Breast epithelium (tissue), 4 donors: ENCODE data around the gene PLAC1. TPM values are rescaled to one million over a fixed set of nuclear protein-coding genes. Genes with fewer than 3 reads are reported as not detected.

ENCODE experiments used
- DNase-seq, 2 donors: peaks; one replicate each; pipeline ENCODE4 v3.0.0-alpha.2; 2019; ENCODE audit warnings: low spot score in 2 of 2
- H3K27ac ChIP-seq, 2 donors: fragments of 200-600 bp; sonication (generic) in 1 of 2; one replicate each; pipeline ENCODE4 v1.5.1; 2016 to 2019; ENCODE audit warnings: mild to moderate bottlenecking in 1 of 2
- H3K27me3 ChIP-seq, 2 donors: fragments of 200-600 bp; sonication (generic) in 1 of 2; one replicate each; pipeline versions ENCODE4 v1.5.1 to v1.6.0; 2017 to 2019; ENCODE audit warnings: control low read depth in 1 of 2, mild to moderate bottlenecking in 1 of 2
- H3K36me3 ChIP-seq: fragments of 200-600 bp; one replicate; pipeline ENCODE4 v1.5.1; 2019
- H3K4me1 ChIP-seq, 2 donors: fragments of 200-600 bp; sonication (generic); one replicate each; pipeline ENCODE4 v1.5.1; 2016 to 2019; ENCODE audit warnings: control low read depth in 1 of 2
- H3K4me3 ChIP-seq, 3 donors: fragments of 200-600 bp; sonication (generic); 1 replicate in 2 of 3; 2 replicates in 1 of 3; pipeline ENCODE4 v1.5.1; 2016 to 2019; ENCODE audit warnings: mild to moderate bottlenecking in 3 of 3, moderate library complexity in 2 of 3
- H3K9me3 ChIP-seq, 2 donors: fragments of 200-600 bp; sonication (generic) in 1 of 2; one replicate each; pipeline ENCODE4 v1.5.1; 2016 to 2019; ENCODE audit warnings: control low read depth in 1 of 2
- CTCF ChIP-seq, 3 donors: fragments of 450-650 bp; IDR thresholded peaks; one replicate each; pipeline ENCODE4 v1.5.1; 2016 to 2017; ENCODE audit warnings: antibody characterized with exemption in 3 of 3, mild to moderate bottlenecking in 3 of 3, moderate library complexity in 3 of 3
- POLR2A ChIP-seq: fragments of 450-650 bp; IDR thresholded peaks from one replicate; pipeline ENCODE4 v1.6.1; 2016; ENCODE audit warnings: antibody characterized with exemption, mild to moderate bottlenecking, moderate library complexity
- POLR2AphosphoS5 ChIP-seq, 3 donors: sonication (generic); formaldehyde crosslinking; IDR thresholded peaks; one replicate each; pipeline ENCODE4 v1.6.1; 2017; ENCODE audit warnings: antibody characterized with exemption in 3 of 3
- intact Hi-C: fragments of 100-400 bp; cut with DNase I; formaldehyde crosslinking; loops from one replicate; pipeline ENCODE4 v1.15.1; 2023; ENCODE audit warnings: low total_unique reads
- total RNA-seq, 3 donors: library from RNA; depleted of rRNA; stranded (reverse); fragments of >200 nt; gene quantifications; one replicate each; pipeline ENCODE4 v1.1.0, GENCODE V29; 2016

Gene PLAC1
- total RNA-seq, 3 donors from 2014 or later = not detected

- DNase-seq = no peak
- intact Hi-C loops = no loop called here
Measured at GRCh38 chrX:134558133-134558532, 100.1 kb downstream of the PLAC1 start.

GRCh38 chrX:134554291-134554690 lies 104.0 kb downstream of the PLAC1 start:
- intact Hi-C loops = no loop called here
- Histone ChIP-seq H3K27ac (no peak overlapping the region), H3K4me1 (no peaks in the 10 kb centered on the region), H3K27me3 (peaks cover 0 to 69% of the 10 kb centered on the region in 2 donors), H3K9me3 (no peaks in the 10 kb centered on the region), H3K4me3 (peak overlapping the region in 1 of 3 donors; percentile 29), H3K36me3 (no peaks in the 10 kb centered on the region)
- no peak for DNase-seq
- TF ChIP-seq POLR2AphosphoS5 (IDR thresholded peaks at IDR 0.05) = no peak
- TF ChIP-seq POLR2A = no peak
- no peak for TF ChIP-seq CTCF (IDR thresholded peaks at IDR 0.05)

More at GRCh38 chrX:134558133-134558532, 100.1 kb downstream of the PLAC1 start:
- H3K27me3 ChIP-seq = peaks cover 0 to 53% of the 10 kb centered on the region in 2 donors
- H3K36me3 ChIP-seq = no peaks in the 10 kb centered on the region
- no peaks in the 10 kb centered on the region for H3K9me3 ChIP-seq
- TF ChIP-seq POLR2AphosphoS5 (IDR thresholded peaks at IDR 0.05) = no peak
- TF ChIP-seq CTCF (IDR thresholded peaks at IDR 0.05) = no peak
- TF ChIP-seq POLR2A = no peak
- H3K4me3 ChIP-seq = no peak overlapping the region
- no peaks in the 10 kb centered on the region for H3K4me1 ChIP-seq
- H3K27ac ChIP-seq = no peak overlapping the region

- TF ChIP-seq CTCF (IDR thresholded peaks at IDR 0.05) (no peak), POLR2AphosphoS5 (IDR thresholded peaks at IDR 0.05) (no peak), POLR2A (no peak)
- H3K36me3 ChIP-seq = no peaks in the 10 kb centered on the region
- H3K27me3 ChIP-seq = peaks cover 0 to 83% of the 10 kb centered on the region in 2 donors
- H3K9me3 ChIP-seq = no peaks in the 10 kb centered on the region
- no peak for DNase-seq
- intact Hi-C loops = no loop called here
- no peak overlapping the region for H3K4me3 ChIP-seq
- H3K4me1 ChIP-seq = no peaks in the 10 kb centered on the region
- no peak overlapping the region for H3K27ac ChIP-seq
Measured at GRCh38 chrX:134552351-134552750, 105.9 kb downstream of the PLAC1 start.

GRCh38 chrX:134551376-134552048 lies 106.8 kb downstream of the PLAC1 start:
- no peak for DNase-seq
- Histone ChIP-seq H3K27me3 (peaks cover 0 to 88% of the 10 kb centered on the region in 2 donors), H3K27ac (no peak overlapping the region), H3K4me1 (no peaks in the 10 kb centered on the region), H3K9me3 (no peaks in the 10 kb centered on the region), H3K36me3 (no peaks in the 10 kb centered on the region), H3K4me3 (peak overlapping the region; percentile 46 to 64 (median 48))
- TF ChIP-seq CTCF (IDR thresholded peaks at IDR 0.05) (no peak), POLR2A (no peak), POLR2AphosphoS5 (IDR thresholded peaks at IDR 0.05) (no peak)
- intact Hi-C loops = no loop called here

- intact Hi-C loops = no loop called here
- Histone ChIP-seq H3K4me3 (peak overlapping the region; percentile 46 to 64 (median 48)), H3K9me3 (no peaks in the 10 kb centered on the region), H3K27ac (peak overlapping the region; percentile 14 to 50), H3K36me3 (no peaks in the 10 kb centered on the region), H3K4me1 (no peaks in the 10 kb centered on the region), H3K27me3 (peaks cover 2 to 91% of the 10 kb centered on the region in 2 donors)
- no peak for DNase-seq
- no peak for TF ChIP-seq POLR2A
- TF ChIP-seq POLR2AphosphoS5 (IDR thresholded peaks at IDR 0.05) = no peak
- TF ChIP-seq CTCF (IDR thresholded peaks at IDR 0.05) = no peak
Measured at GRCh38 chrX:134548257-134549201, 109.7 kb downstream of the PLAC1 start.
